ENCODE measurements around the gene NT5M. TPM values are rescaled to one million over a fixed set of nuclear protein-coding genes. Genes with fewer than 3 reads are reported as not detected.

Gene NT5M
- polyA plus RNA-seq, 3 donors: 0.23 to 0.57 (median 0.25) TPM

GRCh38 chr17:17358060-17358751 lies 55.0 kb downstream of the NT5M start:
- peaks cover 2 to 3% of the 10 kb centered on the region in 2 donors for H3K4me1 ChIP-seq (ENCODE audit: control insufficient read depth in 1 of 2, insufficient read depth in 2 of 2, low read length in 2 of 2)
- no peak overlapping the region for H3K27ac Mint-ChIP-seq
- H3K9me3 Mint-ChIP-seq: peaks cover 3 to 14% (median 4%) of the 10 kb centered on the region in 7 donors
- no peaks in the 10 kb centered on the region for H4K20me1 ChIP-seq (ENCODE audit: insufficient read depth, low read length)
- no peaks in the 10 kb centered on the region for H3K36me3 Mint-ChIP-seq
- WGBS (ENCODE audit: insufficient coverage): 100% methylated on average over 1 of the region's 3 CpGs
- no peaks in the 10 kb centered on the region for H3K36me3 ChIP-seq (replicated peaks in 1 of 2; ENCODE audit: control insufficient read depth in 1 of 2, insufficient read depth in 2 of 2, low read length in 2 of 2)
- H3K79me2 ChIP-seq (ENCODE audit: insufficient read depth, low read length): no peaks in the 10 kb centered on the region
- H3K27me3 Mint-ChIP-seq (ENCODE audit: low read depth in 3 of 3): peaks cover 0 to 5% (median 4%) of the 10 kb centered on the region in 3 donors
- H3K4me2 ChIP-seq (replicated peaks; ENCODE audit: extremely low read depth, low read length, poor library complexity, severe bottlenecking): no peak overlapping the region
- TF ChIP-seq, protein P1, sequence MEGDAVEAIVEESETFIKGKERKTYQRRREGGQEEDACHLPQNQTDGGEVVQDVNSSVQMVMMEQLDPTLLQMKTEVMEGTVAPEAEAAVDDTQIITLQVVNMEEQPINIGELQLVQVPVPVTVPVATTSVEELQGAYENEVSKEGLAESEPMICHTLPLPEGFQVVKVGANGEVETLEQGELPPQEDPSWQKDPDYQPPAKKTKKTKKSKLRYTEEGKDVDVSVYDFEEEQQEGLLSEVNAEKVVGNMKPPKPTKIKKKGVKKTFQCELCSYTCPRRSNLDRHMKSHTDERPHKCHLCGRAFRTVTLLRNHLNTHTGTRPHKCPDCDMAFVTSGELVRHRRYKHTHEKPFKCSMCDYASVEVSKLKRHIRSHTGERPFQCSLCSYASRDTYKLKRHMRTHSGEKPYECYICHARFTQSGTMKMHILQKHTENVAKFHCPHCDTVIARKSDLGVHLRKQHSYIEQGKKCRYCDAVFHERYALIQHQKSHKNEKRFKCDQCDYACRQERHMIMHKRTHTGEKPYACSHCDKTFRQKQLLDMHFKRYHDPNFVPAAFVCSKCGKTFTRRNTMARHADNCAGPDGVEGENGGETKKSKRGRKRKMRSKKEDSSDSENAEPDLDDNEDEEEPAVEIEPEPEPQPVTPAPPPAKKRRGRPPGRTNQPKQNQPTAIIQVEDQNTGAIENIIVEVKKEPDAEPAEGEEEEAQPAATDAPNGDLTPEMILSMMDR (IDR thresholded peaks at IDR 0.05): no peak
- peaks cover 2% of the 10 kb centered on the region for H3K4me1 Mint-ChIP-seq
- no peak overlapping the region for H2AFZ ChIP-seq (ENCODE audit: insufficient read depth, low read depth, low read length, poor library complexity, severe bottlenecking)
- no peaks in the 10 kb centered on the region for H3K27me3 ChIP-seq (ENCODE audit: control insufficient read depth in 2 of 2, insufficient read depth in 2 of 2, low read length in 2 of 2)
- no peak for DNase-seq
- H3K9me3 ChIP-seq (replicated peaks in 1 of 2; ENCODE audit: control insufficient read depth in 1 of 2, insufficient read depth in 1 of 2, low read length in 2 of 2): no peaks in the 10 kb centered on the region
- no peak overlapping the region for H3K4me3 Mint-ChIP-seq
- H3K27ac ChIP-seq (ENCODE audit: low read depth in 1 of 2, low read length in 2 of 2): no peak overlapping the region
- H3K4me3 ChIP-seq (replicated peaks in 1 of 3; ENCODE audit: low read depth in 2 of 3, low read length in 3 of 3): no peak overlapping the region
- intact Hi-C loops (cut with micrococcal nuclease): loop anchor here (5.0 kb wide), 2 partner anchors 79 to 139 kb away; partner anchors contain the start of gene RASD1 (in 1 of the 2)
- no peak overlapping the region for H3K9ac ChIP-seq (ENCODE audit: insufficient read depth, low read length, poor library complexity, severe bottlenecking)

- Mint-ChIP-seq H3K27ac (no peak overlapping the region), H3K4me3 (no peak overlapping the region), H3K9me3 (peaks cover 3 to 14% (median 6%) of the 10 kb centered on the region in 7 donors), H3K36me3 (no peaks in the 10 kb centered on the region), H3K4me1 (peaks cover 2% of the 10 kb centered on the region), H3K27me3 (ENCODE audit: low read depth in 3 of 3) (peaks cover 0 to 8% (median 5%) of the 10 kb centered on the region in 3 donors)
- 100% methylated on average over 1 of the region's 2 CpGs for WGBS (ENCODE audit: insufficient coverage)
- DNase-seq: no peak
- no peaks in the 10 kb centered on the region for H4K20me1 ChIP-seq (ENCODE audit: insufficient read depth, low read length)
- no peak overlapping the region for H2AFZ ChIP-seq (ENCODE audit: insufficient read depth, low read depth, low read length, poor library complexity, severe bottlenecking)
- H3K79me2 ChIP-seq (ENCODE audit: insufficient read depth, low read length): no peaks in the 10 kb centered on the region
- TF ChIP-seq, protein P1 (IDR thresholded peaks at IDR 0.05): no peak
- no peak overlapping the region for H3K9ac ChIP-seq (ENCODE audit: insufficient read depth, low read length, poor library complexity, severe bottlenecking)
- no peaks in the 10 kb centered on the region for H3K36me3 ChIP-seq (replicated peaks in 1 of 2; ENCODE audit: control insufficient read depth in 1 of 2, insufficient read depth in 2 of 2, low read length in 2 of 2)
- intact Hi-C loops (cut with micrococcal nuclease): loop anchor here (5.0 kb wide), 2 partner anchors 78 to 138 kb away; partner anchors contain the start of gene RASD1 (in 1 of the 2)
- H3K4me3 ChIP-seq (replicated peaks in 1 of 3; ENCODE audit: low read depth in 2 of 3, low read length in 3 of 3): no peak overlapping the region
- H3K9me3 ChIP-seq (replicated peaks in 1 of 2; ENCODE audit: control insufficient read depth in 1 of 2, insufficient read depth in 1 of 2, low read length in 2 of 2): no peaks in the 10 kb centered on the region
- no peaks in the 10 kb centered on the region for H3K27me3 ChIP-seq (ENCODE audit: control insufficient read depth in 2 of 2, insufficient read depth in 2 of 2, low read length in 2 of 2)
- H3K4me2 ChIP-seq (replicated peaks; ENCODE audit: extremely low read depth, low read length, poor library complexity, severe bottlenecking): no peak overlapping the region
- H3K27ac ChIP-seq (ENCODE audit: low read depth in 1 of 2, low read length in 2 of 2): no peak overlapping the region
- peaks cover 2 to 3% of the 10 kb centered on the region in 2 donors for H3K4me1 ChIP-seq (ENCODE audit: control insufficient read depth in 1 of 2, insufficient read depth in 2 of 2, low read length in 2 of 2)
Observed at GRCh38 chr17:17358866-17359265, 55.7 kb downstream of the NT5M start.
